CD4-positive, CD25-positive, alpha-beta regulatory T cell (primary cell): Measurements from ENCODE around the gene MCOLN3. TPM values are rescaled to one million over a fixed set of nuclear protein-coding genes. Genes with fewer than 3 reads are reported as not detected.

Experiments
- ATAC-seq, 2 donors: fragments of 150-1000 bp; cut with Tn5 transposase; one replicate each; pipeline ENCODE4 v1.10.0; 2021; ENCODE audit warnings: low read depth in 2 of 2, moderate number of reproducible peaks in 2 of 2, moderate library complexity in 1 of 2
- DNase-seq, 3 donors: peaks; one replicate each; pipeline versions ENCODE4 v3.0.0 to v3.0.0-alpha.2; 2012 to 2022; ENCODE audit warnings: mixed read lengths in 1 of 3
- H3K27ac ChIP-seq: one replicate; pipeline ENCODE4 v1.7.0; 2013; ENCODE audit warnings: mild to moderate bottlenecking, low read length; ENCODE audit not compliant: insufficient read depth, poor library complexity, severe bottlenecking
- H3K27me3 ChIP-seq: one replicate; pipeline ENCODE4 v1.7.0; 2013; ENCODE audit warnings: low read length; ENCODE audit not compliant: control insufficient read depth, insufficient read depth
- H3K36me3 ChIP-seq: one replicate; pipeline ENCODE4 v1.7.0; 2013; ENCODE audit warnings: mild to moderate bottlenecking, low read length, moderate library complexity; ENCODE audit not compliant: control insufficient read depth, insufficient read depth
- H3K4me1 ChIP-seq: 2 replicates; pipeline ENCODE4 v1.7.0; 2013; ENCODE audit warnings: mild to moderate bottlenecking, low read length; ENCODE audit not compliant: insufficient read depth, control insufficient read depth, poor library complexity, severe bottlenecking
- H3K4me3 ChIP-seq: one replicate; pipeline ENCODE4 v1.7.0; 2013; ENCODE audit warnings: low read depth, mild to moderate bottlenecking, low read length, moderate library complexity
- H3K9me3 ChIP-seq, 2 experiments: 1 replicate in 1 of 2; 2 replicates in 1 of 2; pipeline ENCODE4 v1.7.0; 2013; ENCODE audit warnings: low read length in 2 of 2, mild to moderate bottlenecking in 1 of 2, moderate library complexity in 1 of 2; ENCODE audit not compliant: control insufficient read depth in 2 of 2
- H3K27ac Mint-ChIP-seq, 3 donors: one replicate each; pipeline ENCODE4 v1.8.0; 2020 to 2022; ENCODE audit warnings: mild to moderate bottlenecking in 3 of 3, mixed read lengths in 3 of 3, moderate library complexity in 2 of 3
- H3K27me3 Mint-ChIP-seq: one replicate; pipeline ENCODE4 v1.8.0; 2022; ENCODE audit warnings: mild to moderate bottlenecking, mixed read lengths
- H3K36me3 Mint-ChIP-seq: one replicate; pipeline ENCODE4 v1.8.0; 2020; ENCODE audit warnings: mixed read lengths
- H3K4me1 Mint-ChIP-seq, 4 donors: one replicate each; pipeline ENCODE4 v1.8.0; 2020 to 2022; ENCODE audit warnings: mixed read lengths in 4 of 4, mild to moderate bottlenecking in 1 of 4
- H3K4me3 Mint-ChIP-seq, 4 donors: one replicate each; pipeline ENCODE4 v1.8.0; 2020 to 2022; ENCODE audit warnings: mild to moderate bottlenecking in 4 of 4, mixed read lengths in 4 of 4, moderate library complexity in 3 of 4
- H3K9me3 Mint-ChIP-seq, 7 donors: one replicate each; pipeline ENCODE4 v1.8.0; 2020 to 2022; ENCODE audit warnings: mixed read lengths in 7 of 7, mild to moderate bottlenecking in 3 of 7, moderate library complexity in 2 of 7
- polyA plus RNA-seq, 4 donors: library from polyadenylated mRNA; unstranded; fragments of 300-500 nt; fragmentation: Illumina TruSeq; gene quantifications; one replicate each; pipeline ENCODE4 v1.2.3, GENCODE V29; 2021
- total RNA-seq: library from RNA; stranded (reverse); gene quantifications from one replicate; pipeline ENCODE4 v1.2.3, GENCODE V29; 2022

Gene MCOLN3
- total and polyA plus RNA-seq, 5 donors from 2014 or later, result 0.15 TPM; not detected in 4

GRCh38 chr1:85049735-85050166, 1.5 kb upstream of the MCOLN3 start:
- peak overlapping the region in 1 of 3 donors; percentile 16 for H3K27ac Mint-ChIP-seq

GRCh38 chr1:85047472-85048295, 616 bp downstream of the MCOLN3 start:
- H3K9me3 ChIP-seq, result no peaks in the 10 kb centered on the region
- Mint-ChIP-seq H3K4me3 (peak overlapping the region in 3 of 4 donors; percentile 48 to 58 (median 57)), H3K36me3 (no peaks in the 10 kb centered on the region), H3K4me1 (peaks cover 7 to 31% (median 13%) of the 10 kb centered on the region in 4 donors), H3K27me3 (peaks cover 65% of the 10 kb centered on the region), H3K9me3 (peaks cover 0 to 4% (median 0%) of the 10 kb centered on the region in 7 donors), H3K27ac (peak overlapping the region in 1 of 3 donors; percentile 38)
- ATAC-seq (peak; percentile 15 to 23), DNase-seq (no peak)
- H3K27ac ChIP-seq, result no peak overlapping the region
- H3K36me3 ChIP-seq, result no peaks in the 10 kb centered on the region
- H3K27me3 ChIP-seq, result peaks cover 30% of the 10 kb centered on the region
- no peak overlapping the region for H3K4me3 ChIP-seq
- H3K4me1 ChIP-seq, result peaks cover 29% of the 10 kb centered on the region

More at GRCh38 chr1:85049735-85050166, 1.5 kb upstream of the MCOLN3 start:
- Mint-ChIP-seq H3K4me3 (peak overlapping the region in 1 of 4 donors; percentile 13), H3K36me3 (no peaks in the 10 kb centered on the region), H3K27me3 (peaks cover 59% of the 10 kb centered on the region), H3K9me3 (peaks cover 0 to 4% (median 0%) of the 10 kb centered on the region in 7 donors), H3K4me1 (peaks cover 7 to 31% (median 13%) of the 10 kb centered on the region in 4 donors)
- Histone ChIP-seq H3K4me3 (no peak overlapping the region), H3K27me3 (peaks cover 27% of the 10 kb centered on the region), H3K9me3 (no peaks in the 10 kb centered on the region), H3K4me1 (peaks cover 29% of the 10 kb centered on the region), H3K27ac (no peak overlapping the region), H3K36me3 (no peaks in the 10 kb centered on the region)
- ATAC-seq (no peak), DNase-seq (no peak)

GRCh38 chr1:85047144-85047471, 1.2 kb downstream of the MCOLN3 start:
- H3K9me3 ChIP-seq, result no peaks in the 10 kb centered on the region
- no peak overlapping the region for H3K4me3 ChIP-seq
- no peaks in the 10 kb centered on the region for H3K36me3 Mint-ChIP-seq
- ATAC-seq (no peak), DNase-seq (no peak)
- H3K4me3 Mint-ChIP-seq, result peak overlapping the region in 3 of 4 donors; percentile 38 to 58 (median 56)
- peaks cover 66% of the 10 kb centered on the region for H3K27me3 Mint-ChIP-seq
- peaks cover 7 to 31% (median 13%) of the 10 kb centered on the region in 4 donors for H3K4me1 Mint-ChIP-seq
- H3K4me1 ChIP-seq, result peaks cover 29% of the 10 kb centered on the region
- peaks cover 30% of the 10 kb centered on the region for H3K27me3 ChIP-seq
- peak overlapping the region in 1 of 3 donors; percentile 43 for H3K27ac Mint-ChIP-seq
- H3K36me3 ChIP-seq, result no peaks in the 10 kb centered on the region
- peaks cover 0 to 4% (median 0%) of the 10 kb centered on the region in 7 donors for H3K9me3 Mint-ChIP-seq
- H3K27ac ChIP-seq, result no peak overlapping the region

GRCh38 chr1:85042413-85042812, 5.9 kb downstream of the MCOLN3 start:
- H3K4me3 Mint-ChIP-seq, result no peak overlapping the region
- Histone ChIP-seq H3K9me3 (no peaks in the 10 kb centered on the region), H3K4me3 (no peak overlapping the region), H3K4me1 (peaks cover under 1% of the 10 kb centered on the region), H3K27ac (no peak overlapping the region), H3K27me3 (peaks cover 18% of the 10 kb centered on the region), H3K36me3 (no peaks in the 10 kb centered on the region)
- no peaks in the 10 kb centered on the region for H3K36me3 Mint-ChIP-seq
- H3K27ac Mint-ChIP-seq, result no peak overlapping the region
- no peak for ATAC-seq
- no peak for DNase-seq
- H3K27me3 Mint-ChIP-seq, result peaks cover 50% of the 10 kb centered on the region
- H3K4me1 Mint-ChIP-seq, result peaks cover 0 to 6% (median 0%) of the 10 kb centered on the region in 4 donors
- no peaks in the 10 kb centered on the region for H3K9me3 Mint-ChIP-seq

- no peak overlapping the region for H3K4me3 Mint-ChIP-seq
Observed at GRCh38 chr1:85041793-85042192, 6.5 kb downstream of the MCOLN3 start.

GRCh38 chr1:85033221-85033620, 15.1 kb downstream of the MCOLN3 start:
- H3K27ac ChIP-seq, result no peak overlapping the region
- H3K27me3 ChIP-seq, result peaks cover 4% of the 10 kb centered on the region
- ATAC-seq, result no peak
- H3K9me3 Mint-ChIP-seq, result no peaks in the 10 kb centered on the region
- H3K27me3 Mint-ChIP-seq, result peaks cover 12% of the 10 kb centered on the region
- H3K9me3 ChIP-seq, result no peaks in the 10 kb centered on the region
- H3K4me1 Mint-ChIP-seq, result no peaks in the 10 kb centered on the region
- H3K4me1 ChIP-seq, result no peaks in the 10 kb centered on the region
- no peak overlapping the region for H3K27ac Mint-ChIP-seq
- H3K36me3 Mint-ChIP-seq, result no peaks in the 10 kb centered on the region
- DNase-seq, result no peak
- no peak overlapping the region for H3K4me3 ChIP-seq
- no peak overlapping the region for H3K4me3 Mint-ChIP-seq
- H3K36me3 ChIP-seq, result no peaks in the 10 kb centered on the region

More at GRCh38 chr1:85041793-85042192, 6.5 kb downstream of the MCOLN3 start:
- H3K36me3 Mint-ChIP-seq, result no peaks in the 10 kb centered on the region
- H3K36me3 ChIP-seq, result no peaks in the 10 kb centered on the region
- H3K9me3 Mint-ChIP-seq, result no peaks in the 10 kb centered on the region
- peak overlapping the region in 1 of 3 donors; percentile 17 for H3K27ac Mint-ChIP-seq
- H3K27me3 Mint-ChIP-seq, result peaks cover 44% of the 10 kb centered on the region
- H3K4me1 Mint-ChIP-seq, result no peaks in the 10 kb centered on the region
- no peaks in the 10 kb centered on the region for H3K9me3 ChIP-seq
- H3K4me3 ChIP-seq, result no peak overlapping the region
- peaks cover 12% of the 10 kb centered on the region for H3K27me3 ChIP-seq
- H3K4me1 ChIP-seq, result no peaks in the 10 kb centered on the region
- no peak overlapping the region for H3K27ac ChIP-seq
- no peak for ATAC-seq
- DNase-seq, result no peak

GRCh38 chr1:85030536-85030935, 17.8 kb downstream of the MCOLN3 start:
- Mint-ChIP-seq H3K27me3 (peaks cover 4% of the 10 kb centered on the region), H3K4me3 (no peak overlapping the region), H3K9me3 (no peaks in the 10 kb centered on the region), H3K4me1 (peaks cover 0 to 9% (median under 1%) of the 10 kb centered on the region in 4 donors), H3K36me3 (no peaks in the 10 kb centered on the region), H3K27ac (peak overlapping the region in 2 of 3 donors; percentile 22 to 31)
- H3K9me3 ChIP-seq, result no peaks in the 10 kb centered on the region
- no peak overlapping the region for H3K4me3 ChIP-seq
- DNase-seq (no peak), ATAC-seq (no peak)
- H3K36me3 ChIP-seq, result no peaks in the 10 kb centered on the region
- H3K4me1 ChIP-seq, result no peaks in the 10 kb centered on the region
- H3K27ac ChIP-seq, result no peak overlapping the region
- H3K27me3 ChIP-seq, result peaks cover 2% of the 10 kb centered on the region
